Measurements from ENCODE around the gene ARSI.

Gene ARSI

GRCh38 chr5:150263375-150263775 is 39.3 kb downstream of the ARSI start (continued):
- TF ChIP-seq PRDM2 (tag by site-specific recombination; IDR thresholded peaks at IDR 0.05; ENCODE audit: borderline replicate concordance) (0 out of 2 replicates have a peak, but pooled peaks have one; percentile 62), ZNF639 (tag by site-specific recombination; IDR thresholded peaks at IDR 0.05) (no peak), ZNF341 (tag by site-specific recombination; IDR thresholded peaks at IDR 0.05; ENCODE audit: low read depth) (no peak), ZNF658 (tag by site-specific recombination; IDR thresholded peaks at IDR 0.05) (no peak), AEBP2 (tag by site-specific recombination; IDR thresholded peaks at IDR 0.05; ENCODE audit: borderline replicate concordance) (no peak)

GRCh38 chr5:150262502-150262901 is 40.2 kb downstream of the ARSI start:
- POLR2A ChIA-PET: no interaction called here
- no peaks in the 10 kb centered on the region for H3K9me3 ChIP-seq (ENCODE audit: control insufficient read depth, insufficient read depth, low read depth, low read length)
- H3K4me1 ChIP-seq (ENCODE audit: control insufficient read depth, insufficient read depth, low read length): no peaks in the 10 kb centered on the region
- TF ChIP-seq ZFHX2 (tag by site-specific recombination; conservative IDR thresholded peaks at IDR 0.05): no peak
- peak; percentile 63; the same call in 1 of the 2 replicates for TF ChIP-seq ZNF664 (tag by site-specific recombination; IDR thresholded peaks at IDR 0.05)
- TF ChIP-seq ZNF350 (tag by site-specific recombination; IDR thresholded peaks at IDR 0.05): no peak
- CTCF ChIA-PET: interaction anchor here (0.8 to 1.5 kb wide), 3 partner anchors 12 to 174 kb away, joined by 3 read pairs; no protein-coding TSS in a partner anchor
- no peak overlapping the region for H3K4me3 ChIP-seq (ENCODE audit: low read depth, low read length)
- H3K27ac ChIP-seq (ENCODE audit: extremely low read depth, low read depth, low read length): no peak overlapping the region
- H3K36me3 ChIP-seq (ENCODE audit: control insufficient read depth in 2 of 2, insufficient read depth in 1 of 2, low read length in 2 of 2): no peaks in the 10 kb centered on the region

- CTCF ChIA-PET: interaction anchor here (1.0 kb wide), 1 partner anchor 90 kb away, joined by 3 read pairs; no protein-coding TSS in a partner anchor
- no peak overlapping the region for H3K27ac ChIP-seq (ENCODE audit: extremely low read depth, low read depth, low read length)
Measured at GRCh38 chr5:150261231-150261630, 41.5 kb downstream of the ARSI start.

More at GRCh38 chr5:150261231-150261630, 41.5 kb downstream of the ARSI start:
- POLR2A ChIA-PET: no interaction called here
- Histone ChIP-seq H3K4me3 (ENCODE audit: low read depth, low read length) (no peak overlapping the region), H3K4me1 (ENCODE audit: control insufficient read depth, insufficient read depth, low read length) (no peaks in the 10 kb centered on the region), H3K9me3 (ENCODE audit: control insufficient read depth, insufficient read depth, low read depth, low read length) (no peaks in the 10 kb centered on the region), H3K36me3 (ENCODE audit: control insufficient read depth in 2 of 2, insufficient read depth in 1 of 2, low read length in 2 of 2) (no peaks in the 10 kb centered on the region)
- TF ChIP-seq ZNF654 (tag by site-specific recombination; IDR thresholded peaks at IDR 0.05; ENCODE audit: low read depth): no peak
- no peak for TF ChIP-seq ZNF623 (tag by site-specific recombination; IDR thresholded peaks at IDR 0.05)
- TF ChIP-seq PRDM1 (tag by site-specific recombination; IDR thresholded peaks at IDR 0.05): no peak
- no peak for TF ChIP-seq KLF9 (tag by site-specific recombination; IDR thresholded peaks at IDR 0.05; ENCODE audit: low read depth)
- no peak for TF ChIP-seq ZSCAN16 (tag by site-specific recombination; IDR thresholded peaks at IDR 0.05)
- TF ChIP-seq ZBTB21 (tag by site-specific recombination; IDR thresholded peaks at IDR 0.05): no peak
- TF ChIP-seq KLF10 (tag by site-specific recombination; IDR thresholded peaks at IDR 0.05): no peak
- TF ChIP-seq ZNF777 (tag by site-specific recombination; IDR thresholded peaks at IDR 0.05; ENCODE audit: borderline replicate concordance): no peak
- no peak for TF ChIP-seq ZNF354C (tag by site-specific recombination; IDR thresholded peaks at IDR 0.05; ENCODE audit: borderline replicate concordance, low read depth)
- TF ChIP-seq GLIS2 (tag by site-specific recombination; IDR thresholded peaks at IDR 0.05): no peak

All from HEK293 (cell line).